GM12878 (cell line): Measurements from ENCODE around the gene RIPOR3. TPM values are rescaled to one million over a fixed set of nuclear protein-coding genes. Genes with fewer than 3 reads are reported as not detected.

ENCODE experiments used
- ATAC-seq: fragments of 200-7000 bp; cut with Tn5 transposase; 3 replicates; pipeline ENCODE4 v1.9.1; 2020; ENCODE audit warnings: mild to moderate bottlenecking, moderate library complexity
- BruUV-seq: library from RNA; stranded (reverse); fragments of 400-500 nt; replicated peaks from 2 replicates; lab custom pipeline; 2021; lab: Mats Ljungman, UMichigan
- CTCF ChIA-PET: fragments of 300-600 bp; sonication (Branson Sonifier 250); formaldehyde crosslinking; extraction: SDS; loops from one replicate; lab custom pipeline; 2021; ENCODE audit warnings: inconsistent platforms; lab: Yijun Ruan, JAX
- POLR2A ChIA-PET: fragments of 350-600 bp; formaldehyde crosslinking; extraction: SDS; loops from one replicate; lab custom pipeline; 2021; ENCODE audit warnings: inconsistent platforms; lab: Charles Lee
- RAD21 ChIA-PET: fragments of 300-600 bp; sonication (Branson Sonifier 250); formaldehyde crosslinking; loops from one replicate; lab custom pipeline; 2023; ENCODE audit warnings: antibody characterized with exemption; ENCODE audit not compliant: unreplicated experiment; lab: Charles Lee
- SMC1A ChIA-PET: fragments of 300-600 bp; sonication (Branson Sonifier 250); formaldehyde crosslinking; loops from one replicate; lab custom pipeline; 2023; ENCODE audit not compliant: unreplicated experiment, uncharacterized antibody; lab: Charles Lee
- DNase-seq: peaks from one replicate; pipeline ENCODE4 v3.0.0-alpha.2; 2011; ENCODE audit warnings: low read depth, low spot score
- FAIRE-seq: peaks from 3 replicates; lab custom pipeline; 2011; peaks lifted over from hg19 to GRCh38; lab: Jason Lieb, UNC
- H2AFZ ChIP-seq: 2 replicates; pipeline ENCODE4 v1.6.0; 2011; ENCODE audit warnings: low read depth, low read length, control low read depth; ENCODE audit not compliant: control insufficient read depth
- H3K27ac ChIP-seq: 2 replicates; pipeline ENCODE4 v1.5.1; 2011; ENCODE audit warnings: control low read depth; ENCODE audit not compliant: control insufficient read depth, insufficient read depth
- H3K27me3 ChIP-seq, 2 experiments: replicated peaks in 1 of 2; 2 replicates each; pipeline versions ENCODE4 v1.6.0 to v1.6.1; 2011; ENCODE audit warnings: low read length in 1 of 2; ENCODE audit not compliant: control insufficient read depth in 2 of 2, insufficient read depth in 2 of 2
- H3K36me3 ChIP-seq, 2 experiments: 2 replicates each; pipeline ENCODE4 v1.5.1; 2011; ENCODE audit warnings: low read length in 1 of 2; ENCODE audit not compliant: control insufficient read depth in 2 of 2, insufficient read depth in 2 of 2
- H3K4me1 ChIP-seq: 2 replicates; pipeline ENCODE4 v1.6.1; 2011; ENCODE audit warnings: mild to moderate bottlenecking, low read length, moderate library complexity, mixed read lengths; ENCODE audit not compliant: control insufficient read depth, insufficient read depth
- H3K4me2 ChIP-seq: 2 replicates; pipeline ENCODE4 v1.6.0; 2011; ENCODE audit warnings: control low read depth; ENCODE audit not compliant: control insufficient read depth, insufficient read depth
- H3K4me3 ChIP-seq: fragments of 200-600 bp; sonication (generic); 2 replicates; pipeline ENCODE4 v1.5.1; 2016
- H3K79me2 ChIP-seq: 2 replicates; pipeline ENCODE4 v1.6.0; 2011; ENCODE audit warnings: low read length; ENCODE audit not compliant: control insufficient read depth, insufficient read depth
- H3K9ac ChIP-seq: 2 replicates; pipeline ENCODE4 v1.8.0; 2011; ENCODE audit warnings: low read length, control low read depth, mixed read lengths; ENCODE audit not compliant: control insufficient read depth, insufficient read depth
- H3K9me3 ChIP-seq: replicated peaks from 3 replicates; pipeline ENCODE4 v1.5.1; 2011; ENCODE audit warnings: mild to moderate bottlenecking, low read length; ENCODE audit not compliant: control insufficient read depth, insufficient read depth
- H4K20me1 ChIP-seq: 2 replicates; pipeline ENCODE4 v1.6.0; 2011; ENCODE audit not compliant: control insufficient read depth, insufficient read depth
- BMI1 ChIP-seq: fragments of 450-650 bp; IDR thresholded peaks from 2 replicates; pipeline ENCODE4 v1.6.1; 2016; ENCODE audit warnings: mild to moderate bottlenecking, moderate library complexity, borderline replicate concordance
- CTCF ChIP-seq, 3 experiments: IDR thresholded peaks in 2 of 3; conservative IDR thresholded peaks in 1 of 3; 2 replicates each; pipeline ENCODE4 v1.5.1; 2011; ENCODE audit warnings: low read depth in 3 of 3, low read length in 3 of 3, mild to moderate bottlenecking in 3 of 3, control low read depth in 2 of 3, moderate library complexity in 2 of 3, inconsistent platforms in 1 of 3, mixed read lengths in 1 of 3; ENCODE audit not compliant: control insufficient read depth in 2 of 3, insufficient read depth in 1 of 3; ENCODE audit errors: extremely low read depth in 1 of 3
- FOXK2 ChIP-seq: fragments of 450-650 bp; IDR thresholded peaks from 2 replicates; pipeline ENCODE4 v1.6.1; 2017; ENCODE audit warnings: mild to moderate bottlenecking, moderate library complexity
- JUNB ChIP-seq: IDR thresholded peaks from 2 replicates; pipeline ENCODE4 v1.6.1; 2016; ENCODE audit warnings: antibody characterized with exemption, mild to moderate bottlenecking
- NFYB ChIP-seq: IDR thresholded peaks from 2 replicates; pipeline ENCODE4 v1.6.1; 2011; ENCODE audit warnings: low read depth, mild to moderate bottlenecking, low read length, improper control_type of control experiment, moderate library complexity; ENCODE audit not compliant: insufficient read depth
- RAD21 ChIP-seq: IDR thresholded peaks from 2 replicates; pipeline ENCODE4 v1.6.1; 2011; ENCODE audit warnings: mild to moderate bottlenecking, low read depth, low read length, moderate library complexity; ENCODE audit not compliant: insufficient read depth
- SMC3 ChIP-seq: IDR thresholded peaks from 2 replicates; pipeline ENCODE4 v1.6.1; 2011; ENCODE audit warnings: low read length, improper control_type of control experiment, borderline replicate concordance
- TARDBP ChIP-seq: IDR thresholded peaks from 2 replicates; pipeline ENCODE4 v1.6.1; 2016; ENCODE audit warnings: borderline replicate concordance
- WGBS: methylation state at CpG from one replicate; pipeline ENCODE4 v1.1.6; 2016; ENCODE audit warnings: low lambda C conversion rate; ENCODE audit not compliant: insufficient replicate concordance, insufficient coverage; ENCODE audit errors: missing lambda C conversion rate; 5-methylcytosine and 5-hydroxymethylcytosine counted together
- in situ Hi-C: fragments of 300-500 bp; cut with MboI; formaldehyde crosslinking; loops from 9 replicates; pipeline ENCODE4 v1.14.3; 2018; ENCODE audit warnings: mixed read lengths
- intact Hi-C: fragments of 100-400 bp; cut with micrococcal nuclease; formaldehyde crosslinking; loops from one replicate; pipeline ENCODE4 v1.14.2; 2022; ENCODE audit not compliant: unreplicated experiment
- polyA plus RNA-seq, 11 experiments: library from polyadenylated mRNA; depleted of rRNA in 4 of 11; unstranded in 6 of 11; stranded (reverse) in 5 of 11; fragments of >200 nt; fragmentation: Nextera tagmentation in 4 of 11; fragmentation: Illumina TruSeq in 1 of 11; extraction: Ambion mirVana in 4 of 11; extraction: Trizol in 1 of 11; gene quantifications; 1 replicate in 1 of 11; 2 replicates in 10 of 11; pipeline versions ENCODE4 v1.2.1 to v1.2.3, GENCODE V29; 2011 to 2016; ENCODE audit warnings: inconsistent platforms in 2 of 11, missing spikeins in 2 of 11, low read depth in 1 of 11
- total RNA-seq, 4 experiments: library from RNA; depleted of rRNA in 3 of 4; stranded (reverse); fragments of >200 nt in 3 of 4; fragmentation: Illumina TruSeq in 1 of 4; extraction: Trizol in 1 of 4; gene quantifications; 2 replicates each; pipeline versions ENCODE4 v1.2.1 to v1.2.3, GENCODE V29; 2013 to 2021

The RIPOR3 gene
- total and polyA plus RNA-seq, 10 of the 15 experiments (the other 5 are each of a cell fraction or from before 2014, with no cell fraction given) = 0.04 to 0.55 (median 0.12) TPM; not detected in 6

GRCh38 chr20:50625986-50626677 lies 65.2 kb downstream of the RIPOR3 start:
- POLR2A ChIA-PET = no interaction called here
- Histone ChIP-seq H3K27ac (no peak overlapping the region), H3K36me3 (no peaks in the 10 kb centered on the region), H3K4me1 (no peaks in the 10 kb centered on the region), H3K9ac (no peak overlapping the region), H3K9me3 (no peaks in the 10 kb centered on the region; the same call in 2 of the 3 replicates), H3K27me3 (no peaks in the 10 kb centered on the region; a peak in 2 of 4 replicates), H3K4me2 (no peak overlapping the region), H3K4me3 (no peak overlapping the region), H4K20me1 (no peaks in the 10 kb centered on the region), H2AFZ (no peak overlapping the region), H3K79me2 (no peaks in the 10 kb centered on the region)
- peak; percentile 51 for TF ChIP-seq RAD21
- peak; percentile 37 to 54 (median 44) for TF ChIP-seq CTCF (IDR thresholded peaks at IDR 0.05 in 2 of 3, conservative IDR thresholded peaks at IDR 0.05 in 1 of 3; ENCODE audit: control insufficient read depth in 2 of 3, extremely low read depth in 1 of 3, insufficient read depth in 1 of 3, low read depth in 3 of 3, low read length in 3 of 3)
- TF ChIP-seq JUNB = no peak
- peak; percentile 16; the same call in 1 of the 2 replicates for TF ChIP-seq SMC3
- no peak for TF ChIP-seq FOXK2
- no peak for TF ChIP-seq NFYB
- no peak for TF ChIP-seq TARDBP
- TF ChIP-seq BMI1 = no peak
- DNase-seq (no peak), FAIRE-seq (no peak), ATAC-seq (peak; percentile 73)
- CTCF ChIA-PET = interaction anchor here (0.6 to 1.7 kb wide), 7 partner anchors 9 to 165 kb away, joined by 3 to 18 read pairs (median 3); no protein-coding TSS in a partner anchor
- BruUV-seq = no TSS peak
- SMC1A ChIA-PET = interaction anchor here (0.7 to 1.9 kb wide), 2 partner anchors 123 to 124 kb away, joined by 4 to 9 read pairs; no protein-coding TSS in a partner anchor
- in situ Hi-C loops (no loop called here), intact Hi-C loops (loop anchor here (10.0 kb wide), 1 partner anchor 119 kb away; no protein-coding TSS in a partner anchor)
- WGBS = 31% methylated on average over 15 of the region's 15 CpGs
- RAD21 ChIA-PET = interaction anchor here (0.6 to 1.5 kb wide), 3 partner anchors 124 to 165 kb away, joined by 3 to 12 read pairs (median 4); no protein-coding TSS in a partner anchor
